ENCODE measurements around the gene VN1R2. TPM values are rescaled to one million over a fixed set of nuclear protein-coding genes. Genes with fewer than 3 reads are reported as not detected.
"Not testable (repeated sequence)": the region's sequence is repeated elsewhere in the genome, so short reads cannot be mapped to it uniquely, and the experiment has no call there.

VN1R2 gene
- total RNA-seq, 1 donor from 2014 or later: not detected

GRCh38 chr19:53285087-53285486, 27.0 kb downstream of the VN1R2 start:
- no peaks in the 10 kb centered on the region for H3K36me3 Mint-ChIP-seq (ENCODE audit: unreplicated experiment)
- no peaks in the 10 kb centered on the region for H3K4me1 Mint-ChIP-seq (ENCODE audit: unreplicated experiment)
- peaks cover 29% of the 10 kb centered on the region for H3K9me3 Mint-ChIP-seq (ENCODE audit: unreplicated experiment)
- H3K27ac Mint-ChIP-seq (ENCODE audit: unreplicated experiment): no peak overlapping the region
- TF ChIP-seq CTCF (IDR thresholded peaks at IDR 0.05): no peak
- no peak overlapping the region for H3K4me3 Mint-ChIP-seq (ENCODE audit: unreplicated experiment)
- H3K27me3 Mint-ChIP-seq (ENCODE audit: unreplicated experiment): no peaks in the 10 kb centered on the region
- DNase-seq (ENCODE audit: extremely low spot score, unreplicated experiment): no peak

GRCh38 chr19:53290758-53291549, 32.9 kb downstream of the VN1R2 start:
- Mint-ChIP-seq H3K36me3 (ENCODE audit: unreplicated experiment) (no peaks in the 10 kb centered on the region), H3K4me1 (ENCODE audit: unreplicated experiment) (no peaks in the 10 kb centered on the region), H3K27ac (ENCODE audit: unreplicated experiment) (no peak overlapping the region), H3K27me3 (ENCODE audit: unreplicated experiment) (no peaks in the 10 kb centered on the region), H3K4me3 (ENCODE audit: unreplicated experiment) (no peak overlapping the region), H3K9me3 (ENCODE audit: unreplicated experiment) (peaks cover 53% of the 10 kb centered on the region)
- TF ChIP-seq CTCF (IDR thresholded peaks at IDR 0.05): no peak
- DNase-seq (ENCODE audit: extremely low spot score, unreplicated experiment): peak; percentile 84

- peaks cover 43% of the 10 kb centered on the region for H3K9me3 Mint-ChIP-seq (ENCODE audit: unreplicated experiment)
- peak; percentile 30 for DNase-seq (ENCODE audit: extremely low spot score, unreplicated experiment)
- TF ChIP-seq CTCF (IDR thresholded peaks at IDR 0.05): no peak
- H3K27ac Mint-ChIP-seq (ENCODE audit: unreplicated experiment): no peak overlapping the region
- H3K4me3 Mint-ChIP-seq (ENCODE audit: unreplicated experiment): no peak overlapping the region
- H3K36me3 Mint-ChIP-seq (ENCODE audit: unreplicated experiment): no peaks in the 10 kb centered on the region
- H3K27me3 Mint-ChIP-seq (ENCODE audit: unreplicated experiment): no peaks in the 10 kb centered on the region
- no peaks in the 10 kb centered on the region for H3K4me1 Mint-ChIP-seq (ENCODE audit: unreplicated experiment)
Observed at GRCh38 chr19:53294786-53295441, 36.8 kb downstream of the VN1R2 start.

- H3K9me3 Mint-ChIP-seq (ENCODE audit: unreplicated experiment): peaks cover 23% of the 10 kb centered on the region
- not testable (repeated sequence) for H3K27ac Mint-ChIP-seq (ENCODE audit: unreplicated experiment)
Observed at GRCh38 chr19:53301341-53301740, 43.2 kb downstream of the VN1R2 start.

GRCh38 chr19:53308339-53308811, 50.3 kb downstream of the VN1R2 start:
- TF ChIP-seq CTCF (IDR thresholded peaks at IDR 0.05): no peak
- no peaks in the 10 kb centered on the region for H3K4me1 Mint-ChIP-seq (ENCODE audit: unreplicated experiment)
- H3K27ac Mint-ChIP-seq (ENCODE audit: unreplicated experiment): no peak overlapping the region
- peak; percentile 80 for DNase-seq (ENCODE audit: extremely low spot score, unreplicated experiment)
- peaks cover 47% of the 10 kb centered on the region for H3K9me3 Mint-ChIP-seq (ENCODE audit: unreplicated experiment)
- no peaks in the 10 kb centered on the region for H3K36me3 Mint-ChIP-seq (ENCODE audit: unreplicated experiment)
- H3K4me3 Mint-ChIP-seq (ENCODE audit: unreplicated experiment): no peak overlapping the region
- H3K27me3 Mint-ChIP-seq (ENCODE audit: unreplicated experiment): no peaks in the 10 kb centered on the region

More at GRCh38 chr19:53301341-53301740, 43.2 kb downstream of the VN1R2 start:
- H3K27me3 Mint-ChIP-seq (ENCODE audit: unreplicated experiment); H3K36me3 Mint-ChIP-seq (ENCODE audit: unreplicated experiment); H3K4me1 Mint-ChIP-seq (ENCODE audit: unreplicated experiment); DNase-seq (ENCODE audit: extremely low spot score, unreplicated experiment); H3K4me3 Mint-ChIP-seq (ENCODE audit: unreplicated experiment): not testable (repeated sequence)

Other genes starting within 250 kb of the VN1R2 start
- gene ERVV-1, start 244.4 kb upstream of the VN1R2 start, total RNA-seq: not detected in 2 replicates
- not detected in 2 replicates for gene ERVV-2, start 213.6 kb upstream of the VN1R2 start, total RNA-seq
- gene ZNF160, start 154.9 kb upstream of the VN1R2 start, total RNA-seq: 32.9 and 33.2 TPM in 2 replicates
- 7.2 and 10.6 TPM in 2 replicates for gene ZNF415, start 125.4 kb upstream of the VN1R2 start, total RNA-seq
- 15.3 and 15.9 TPM in 2 replicates for gene ZNF347, start 99.2 kb upstream of the VN1R2 start, total RNA-seq
- gene ZNF665, start 64.9 kb upstream of the VN1R2 start, total RNA-seq: 5.1 TPM in 2 replicates
- 24.8 and 28.4 TPM in 2 replicates for gene ZNF677, start 3.4 kb upstream of the VN1R2 start, total RNA-seq
- not detected in 2 replicates for gene VN1R4, start 9.4 kb downstream of the VN1R2 start, total RNA-seq
- gene ZNF845, start 75.5 kb downstream of the VN1R2 start, total RNA-seq: 5.7 and 6.6 TPM in 2 replicates
- gene ZNF525, start 107.4 kb downstream of the VN1R2 start, total RNA-seq: 7.6 and 8.5 TPM in 2 replicates
- 9.0 and 10.7 TPM in 2 replicates for gene ZNF765, start 136.9 kb downstream of the VN1R2 start, total RNA-seq
- 8.3 and 9.2 TPM in 2 replicates for gene ZNF761, start 173.7 kb downstream of the VN1R2 start, total RNA-seq
- 4.4 and 4.5 TPM in 2 replicates for gene ZNF813, start 209.4 kb downstream of the VN1R2 start, total RNA-seq